Calu3 (cell line): ENCODE results near the gene EMID1. TPM values are rescaled to one million over a fixed set of nuclear protein-coding genes. Genes with fewer than 3 reads are reported as not detected.
"Not testable (repeated sequence)": the region's sequence is repeated elsewhere in the genome, so short reads cannot be mapped to it uniquely, and the experiment has no call there.

Experiments used
- BruUV-seq: library from RNA; stranded (reverse); fragments of 400-500 nt; replicated peaks from 2 replicates; lab custom pipeline; 2021; lab: Mats Ljungman, UMichigan
- CTCF ChIA-PET: fragments of 300-600 bp; sonication (Branson Sonifier 250); formaldehyde crosslinking; loops from one replicate; lab custom pipeline; 2022; ENCODE audit warnings: antibody characterized with exemption; lab: Charles Lee
- DNase-seq: peaks from one replicate; pipeline ENCODE4 v3.0.0; 2022
- H3K27ac Mint-ChIP-seq: one replicate; pipeline ENCODE4 v1.8.0; 2022; ENCODE audit warnings: mixed read lengths; ENCODE audit not compliant: unreplicated experiment
- H3K27me3 Mint-ChIP-seq: one replicate; pipeline ENCODE4 v1.8.0; 2022; ENCODE audit warnings: mixed read lengths; ENCODE audit not compliant: unreplicated experiment
- H3K36me3 Mint-ChIP-seq: one replicate; pipeline ENCODE4 v1.8.0; 2022; ENCODE audit warnings: mild to moderate bottlenecking, moderate library complexity, mixed read lengths; ENCODE audit not compliant: insufficient read depth, unreplicated experiment
- H3K4me1 Mint-ChIP-seq: one replicate; pipeline ENCODE4 v1.8.0; 2022; ENCODE audit warnings: mild to moderate bottlenecking, low read depth, mixed read lengths; ENCODE audit not compliant: unreplicated experiment
- H3K4me3 Mint-ChIP-seq: one replicate; pipeline ENCODE4 v1.8.0; 2022; ENCODE audit warnings: mild to moderate bottlenecking, low read depth, moderate library complexity, mixed read lengths; ENCODE audit not compliant: unreplicated experiment
- H3K9me3 Mint-ChIP-seq: one replicate; pipeline ENCODE4 v1.8.0; 2022; ENCODE audit warnings: low read depth, mixed read lengths; ENCODE audit not compliant: unreplicated experiment
- intact Hi-C: fragments of 100-400 bp; cut with micrococcal nuclease; formaldehyde crosslinking; loops from one replicate; pipeline ENCODE4 v1.10.0; 2022; ENCODE audit not compliant: unreplicated experiment
- total RNA-seq: library from RNA; stranded (reverse); gene quantifications from 2 replicates; pipeline ENCODE4 v1.2.3, GENCODE V29; 2022
- TF ChIP-seq, protein P1 (sequence below): fragments of 200-600 bp; IDR thresholded peaks from one replicate; pipeline ENCODE4 v1.8.0; 2022; ENCODE audit warnings: antibody characterized with exemption; ENCODE audit not compliant: unreplicated experiment

The EMID1 gene
- total RNA-seq, 1 experiment from 2014 or later: 1.1 TPM

- DNase-seq: no peak
These were observed 11.4 kb downstream of the EMID1 start for GRCh38 chr22:29216873-29217666.

DNA sequence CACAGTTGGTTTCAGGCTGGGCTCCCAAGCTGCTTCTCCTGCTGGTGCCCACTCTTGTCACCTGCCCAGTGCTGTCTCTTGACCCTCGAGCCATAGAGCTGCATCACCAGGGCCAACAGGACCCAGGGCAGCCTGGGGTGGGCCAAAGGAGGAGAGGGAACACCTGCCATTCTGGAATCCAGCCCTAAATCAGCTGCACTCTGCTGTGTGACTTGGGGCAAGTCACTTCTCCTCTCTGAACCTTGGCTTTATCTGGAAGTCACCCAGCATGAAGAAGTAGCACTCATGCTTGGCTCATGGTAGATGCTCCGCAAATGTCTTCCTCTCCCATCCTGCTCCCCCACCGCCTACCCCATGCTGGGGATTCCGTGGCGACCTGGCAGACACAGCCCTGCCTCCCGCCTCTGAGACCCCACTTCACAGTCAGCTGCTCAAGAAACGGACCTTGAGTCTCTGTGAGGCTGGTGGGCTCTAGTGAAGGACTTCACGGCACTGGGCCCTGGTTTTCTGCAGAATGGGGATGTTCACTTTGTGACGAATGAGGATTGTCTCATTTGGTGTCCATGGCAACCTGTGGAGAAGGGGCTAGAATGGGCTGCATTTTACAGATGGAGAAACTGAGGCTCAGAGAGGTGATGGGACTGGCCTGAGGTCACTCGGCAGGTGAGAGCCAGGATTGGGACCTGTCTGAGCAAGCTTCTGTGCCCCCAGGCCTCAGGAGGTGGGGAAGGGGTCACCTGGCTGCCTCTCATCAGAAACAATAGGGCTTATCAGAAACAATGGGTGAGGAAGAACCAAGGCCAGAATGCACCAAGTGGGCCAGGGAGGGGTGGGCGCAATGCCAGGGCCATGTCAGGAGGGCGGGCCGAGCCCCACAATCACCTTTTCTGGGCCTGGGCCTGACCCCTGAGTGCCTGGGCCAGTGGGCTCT, 12.4 kb downstream of the EMID1 start:
- no peaks in the 10 kb centered on the region for H3K4me1 Mint-ChIP-seq
- H3K4me3 Mint-ChIP-seq: no peak overlapping the region
- no TSS peak for BruUV-seq
- H3K27ac Mint-ChIP-seq: no peak overlapping the region
- H3K27me3 Mint-ChIP-seq: peaks cover 87% of the 10 kb centered on the region
- intact Hi-C loops: no loop called here
- no peaks in the 10 kb centered on the region for H3K9me3 Mint-ChIP-seq
- no peaks in the 10 kb centered on the region for H3K36me3 Mint-ChIP-seq
- CTCF ChIA-PET: no interaction called here
- TF ChIP-seq, protein P1, sequence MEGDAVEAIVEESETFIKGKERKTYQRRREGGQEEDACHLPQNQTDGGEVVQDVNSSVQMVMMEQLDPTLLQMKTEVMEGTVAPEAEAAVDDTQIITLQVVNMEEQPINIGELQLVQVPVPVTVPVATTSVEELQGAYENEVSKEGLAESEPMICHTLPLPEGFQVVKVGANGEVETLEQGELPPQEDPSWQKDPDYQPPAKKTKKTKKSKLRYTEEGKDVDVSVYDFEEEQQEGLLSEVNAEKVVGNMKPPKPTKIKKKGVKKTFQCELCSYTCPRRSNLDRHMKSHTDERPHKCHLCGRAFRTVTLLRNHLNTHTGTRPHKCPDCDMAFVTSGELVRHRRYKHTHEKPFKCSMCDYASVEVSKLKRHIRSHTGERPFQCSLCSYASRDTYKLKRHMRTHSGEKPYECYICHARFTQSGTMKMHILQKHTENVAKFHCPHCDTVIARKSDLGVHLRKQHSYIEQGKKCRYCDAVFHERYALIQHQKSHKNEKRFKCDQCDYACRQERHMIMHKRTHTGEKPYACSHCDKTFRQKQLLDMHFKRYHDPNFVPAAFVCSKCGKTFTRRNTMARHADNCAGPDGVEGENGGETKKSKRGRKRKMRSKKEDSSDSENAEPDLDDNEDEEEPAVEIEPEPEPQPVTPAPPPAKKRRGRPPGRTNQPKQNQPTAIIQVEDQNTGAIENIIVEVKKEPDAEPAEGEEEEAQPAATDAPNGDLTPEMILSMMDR: no peak
- no peak for DNase-seq

More at GRCh38 chr22:29216873-29217666, 11.4 kb downstream of the EMID1 start:
- no peaks in the 10 kb centered on the region for H3K4me1 Mint-ChIP-seq
- H3K36me3 Mint-ChIP-seq: no peaks in the 10 kb centered on the region
- intact Hi-C loops: no loop called here
- H3K27me3 Mint-ChIP-seq: peaks cover 90% of the 10 kb centered on the region
- no TSS peak for BruUV-seq
- no peaks in the 10 kb centered on the region for H3K9me3 Mint-ChIP-seq
- CTCF ChIA-PET: no interaction called here
- TF ChIP-seq, protein P1: no peak
- H3K4me3 Mint-ChIP-seq: no peak overlapping the region
- no peak overlapping the region for H3K27ac Mint-ChIP-seq

DNA sequence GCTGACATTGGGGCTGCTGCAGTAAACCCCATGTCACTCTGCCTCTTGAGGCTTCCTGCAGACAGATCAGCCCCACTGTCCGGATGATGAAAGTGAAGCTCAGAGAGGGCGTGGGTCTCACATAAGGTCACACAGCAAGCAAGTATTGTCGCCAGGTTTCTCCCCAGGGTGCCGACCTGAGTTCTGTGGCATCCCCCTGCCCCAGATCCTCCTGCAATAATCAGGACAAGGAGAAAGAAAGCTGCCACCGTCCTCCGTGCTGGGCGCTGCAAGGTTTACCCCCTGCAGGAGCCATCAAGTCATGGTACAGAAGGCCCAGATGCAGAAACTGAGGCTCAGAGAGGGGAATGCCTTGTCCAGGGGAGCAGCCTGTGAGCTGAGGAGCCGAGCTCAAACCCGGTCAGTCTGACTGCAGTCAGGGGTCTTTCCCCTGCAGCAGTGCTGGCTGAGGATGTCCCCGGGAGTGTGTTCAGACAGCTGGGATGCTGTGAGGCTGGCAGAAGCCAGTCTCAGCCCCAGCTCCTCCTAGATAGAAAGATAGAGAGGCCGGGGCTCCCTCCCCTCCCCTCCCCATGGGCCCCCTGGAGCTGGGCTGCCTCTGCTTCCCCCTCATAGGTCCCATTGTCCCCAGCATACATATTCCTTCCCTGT, 13.2 kb downstream of the EMID1 start:
- DNase-seq: no peak
- Mint-ChIP-seq H3K27me3 (peaks cover 85% of the 10 kb centered on the region), H3K9me3 (no peaks in the 10 kb centered on the region), H3K4me1 (no peaks in the 10 kb centered on the region), H3K36me3 (no peaks in the 10 kb centered on the region), H3K4me3 (no peak overlapping the region), H3K27ac (no peak overlapping the region)
- no TSS peak for BruUV-seq
- intact Hi-C loops: no loop called here
- TF ChIP-seq, protein P1: no peak
- CTCF ChIA-PET: interaction anchor here (0.7 to 1.4 kb wide), 2 partner anchors 13 to 1224 kb away, joined by 4 read pairs; partner anchors contain the start of gene EMID1

DNA sequence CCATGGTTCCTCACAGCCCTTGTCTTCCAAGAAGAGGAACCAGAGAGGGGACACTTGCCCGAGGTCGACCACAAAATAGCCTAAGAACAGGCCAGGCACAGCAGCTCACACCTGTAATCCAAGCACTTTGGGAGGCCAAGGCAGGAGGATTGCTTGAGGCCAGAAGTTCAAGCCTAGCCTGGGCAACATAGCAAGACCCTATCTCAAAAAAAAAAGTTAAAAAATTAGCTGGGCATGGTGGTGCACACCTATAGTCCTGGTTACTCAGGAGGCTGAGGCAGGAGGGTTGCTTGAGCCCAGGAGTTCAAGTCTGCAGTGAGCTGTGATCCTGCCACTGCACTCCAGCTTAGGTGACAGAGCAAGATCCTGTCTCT, 13.7 kb downstream of the EMID1 start:
- peaks cover 80% of the 10 kb centered on the region for H3K27me3 Mint-ChIP-seq
- CTCF ChIA-PET: interaction anchor here (0.7 to 1.4 kb wide), 2 partner anchors 14 to 1224 kb away, joined by 4 read pairs; partner anchors contain the start of gene EMID1
- H3K4me1 Mint-ChIP-seq, H3K36me3 Mint-ChIP-seq, DNase-seq, BruUV-seq, H3K9me3 Mint-ChIP-seq, intact Hi-C loops, H3K4me3 Mint-ChIP-seq, H3K27ac Mint-ChIP-seq: not testable (repeated sequence)
